ENCODE measurements around the gene KDM4B.

KDM4B gene

GRCh38 chr19:4986056-4986455, 17.1 kb downstream of the KDM4B start:
- DNase-seq, result no peak

- no peak for DNase-seq
Observed at GRCh38 chr19:4986471-4986891, 17.6 kb downstream of the KDM4B start.

- DNase-seq, result no peak
Observed at GRCh38 chr19:4987256-4987655, 18.3 kb downstream of the KDM4B start.

GRCh38 chr19:4987692-4988370, 18.9 kb downstream of the KDM4B start:
- DNase-seq, result no peak

- DNase-seq, result no peak
Observed at GRCh38 chr19:4988770-4989251, 19.9 kb downstream of the KDM4B start.

- DNase-seq, result no peak
Observed at GRCh38 chr19:4990306-4990705, 21.4 kb downstream of the KDM4B start.

- DNase-seq, result no peak
Observed at GRCh38 chr19:4991538-4991937, 22.6 kb downstream of the KDM4B start.

- DNase-seq, result no peak
Observed at GRCh38 chr19:4991996-4992698, 23.2 kb downstream of the KDM4B start.

GRCh38 chr19:4993683-4994082, 24.8 kb downstream of the KDM4B start:
- no peak for DNase-seq

- DNase-seq, result no peak
Observed at GRCh38 chr19:4996701-4997100, 27.8 kb downstream of the KDM4B start.

- DNase-seq, result no peak
Observed at GRCh38 chr19:4997297-4997696, 28.4 kb downstream of the KDM4B start.

GRCh38 chr19:5000120-5000611, 31.3 kb downstream of the KDM4B start:
- DNase-seq, result no peak

- no peak for DNase-seq
Observed at GRCh38 chr19:5001615-5002014, 32.7 kb downstream of the KDM4B start.

- DNase-seq, result no peak
Observed at GRCh38 chr19:5002143-5002542, 33.2 kb downstream of the KDM4B start.

- DNase-seq, result no peak
Observed at GRCh38 chr19:5003781-5004180, 34.9 kb downstream of the KDM4B start.

GRCh38 chr19:5005096-5005495, 36.2 kb downstream of the KDM4B start:
- DNase-seq, result no peak

GRCh38 chr19:5006201-5006600, 37.3 kb downstream of the KDM4B start:
- DNase-seq, result no peak

GRCh38 chr19:5006821-5007220, 37.9 kb downstream of the KDM4B start:
- DNase-seq, result no peak

GRCh38 chr19:5011476-5012238, 42.7 kb downstream of the KDM4B start:
- no peak for DNase-seq

- no peak for DNase-seq
Observed at GRCh38 chr19:5012688-5013457, 44.0 kb downstream of the KDM4B start.

- DNase-seq, result no peak
Observed at GRCh38 chr19:5013761-5014160, 44.8 kb downstream of the KDM4B start.

- no peak for DNase-seq
Observed at GRCh38 chr19:5014941-5015340, 46.0 kb downstream of the KDM4B start.

- no peak for DNase-seq
Observed at GRCh38 chr19:5016268-5016667, 47.4 kb downstream of the KDM4B start.

All from right hindlimb (tissue), 1 donor.